HEK293 (cell line): ENCODE data around the gene RMC1.

ENCODE experiments used
- CTCF ChIA-PET: fragments of 350-600 bp; formaldehyde crosslinking; extraction: SDS; loops from one replicate; lab custom pipeline; 2021; ENCODE audit warnings: antibody characterized with exemption; lab: Yijun Ruan, JAX
- POLR2A ChIA-PET: fragments of 300-600 bp; formaldehyde crosslinking; extraction: SDS; loops from one replicate; lab custom pipeline; 2020; ENCODE audit warnings: antibody characterized with exemption, inconsistent platforms; lab: Yijun Ruan, JAX
- H3K27ac ChIP-seq: fragments of 200-500 bp; sonication (Bioruptor generic); 2 replicates; pipeline ENCODE4 v1.5.1; 2014; ENCODE audit warnings: low read depth, low read length, control low read depth, inconsistent platforms; ENCODE audit errors: extremely low read depth
- H3K36me3 ChIP-seq, 2 experiments: fragments of 200-500 bp in 1 of 2; sonication (Bioruptor generic) in 1 of 2; 1 replicate in 1 of 2; 2 replicates in 1 of 2; pipeline ENCODE4 v1.5.1; 2014 to 2017; ENCODE audit warnings: inconsistent platforms in 2 of 2, low read length in 2 of 2; ENCODE audit not compliant: control insufficient read depth in 2 of 2, insufficient read depth in 1 of 2
- H3K4me1 ChIP-seq: fragments of 200-500 bp; sonication (Bioruptor generic); 2 replicates; pipeline ENCODE4 v1.5.1; 2014; ENCODE audit warnings: mild to moderate bottlenecking, low read length, inconsistent platforms; ENCODE audit not compliant: control insufficient read depth, insufficient read depth
- H3K4me3 ChIP-seq: 2 replicates; pipeline ENCODE4 v1.5.1; 2011; ENCODE audit warnings: low read depth, mild to moderate bottlenecking, control low read depth, low read length, moderate library complexity
- H3K9me3 ChIP-seq: fragments of 200-500 bp; sonication (Bioruptor generic); 2 replicates; pipeline ENCODE4 v1.5.1; 2014; ENCODE audit warnings: low read depth, low read length, inconsistent platforms; ENCODE audit not compliant: control insufficient read depth, insufficient read depth
- ATF2 ChIP-seq: fragments of 450-650 bp; formaldehyde crosslinking; IDR thresholded peaks from 2 replicates; pipeline ENCODE4 v1.5.1; 2016; ENCODE audit warnings: missing biosample characterization, missing genetic modification characterization, low read depth
- INSM2 ChIP-seq: fragments of 450-650 bp; formaldehyde crosslinking; IDR thresholded peaks from 2 replicates; pipeline ENCODE4 v1.5.1; 2016; ENCODE audit warnings: missing biosample characterization, missing genetic modification characterization
- KLF16 ChIP-seq: fragments of 450-650 bp; formaldehyde crosslinking; IDR thresholded peaks from 2 replicates; pipeline ENCODE4 v1.5.1; 2017; ENCODE audit warnings: missing biosample characterization, missing genetic modification characterization
- KLF17 ChIP-seq: fragments of 450-650 bp; formaldehyde crosslinking; IDR thresholded peaks from 2 replicates; pipeline ENCODE4 v1.5.1; 2016; ENCODE audit warnings: missing biosample characterization, missing genetic modification characterization
- PRDM1 ChIP-seq: fragments of 450-650 bp; formaldehyde crosslinking; IDR thresholded peaks from 2 replicates; pipeline ENCODE4; 2016; ENCODE audit warnings: missing biosample characterization, missing genetic modification characterization
- PRDM10 ChIP-seq: fragments of 450-650 bp; formaldehyde crosslinking; IDR thresholded peaks from 2 replicates; pipeline ENCODE4 v1.5.1; 2016; ENCODE audit warnings: missing biosample characterization, missing genetic modification characterization
- PRDM6 ChIP-seq: fragments of 450-650 bp; formaldehyde crosslinking; IDR thresholded peaks from 2 replicates; pipeline ENCODE4 v1.5.1; 2017; ENCODE audit warnings: missing biosample characterization, missing genetic modification characterization
- SCRT2 ChIP-seq: fragments of 450-650 bp; formaldehyde crosslinking; IDR thresholded peaks from 2 replicates; pipeline ENCODE4 v1.5.1; 2016; ENCODE audit warnings: missing biosample characterization, missing genetic modification characterization
- WT1 ChIP-seq: fragments of 450-650 bp; formaldehyde crosslinking; IDR thresholded peaks from 2 replicates; pipeline ENCODE4 v1.5.1; 2016; ENCODE audit warnings: missing biosample characterization, missing genetic modification characterization
- YY1 ChIP-seq: fragments of 450-650 bp; formaldehyde crosslinking; IDR thresholded peaks from 2 replicates; pipeline ENCODE4 v1.5.1; 2018; ENCODE audit warnings: missing biosample characterization, missing genetic modification characterization
- ZBTB1 ChIP-seq: fragments of 450-650 bp; formaldehyde crosslinking; IDR thresholded peaks from 2 replicates; pipeline ENCODE4 v1.5.1; 2016; ENCODE audit warnings: missing biosample characterization, missing genetic modification characterization
- ZBTB44 ChIP-seq: fragments of 450-650 bp; IDR thresholded peaks from 2 replicates; pipeline ENCODE4 v1.5.1; 2018; ENCODE audit warnings: missing biosample characterization, mild to moderate bottlenecking, missing genetic modification characterization
- ZNF26 ChIP-seq: fragments of 450-650 bp; formaldehyde crosslinking; IDR thresholded peaks from 2 replicates; pipeline ENCODE4 v1.5.1; 2016; ENCODE audit warnings: missing biosample characterization, missing genetic modification characterization
- ZNF394 ChIP-seq: fragments of 450-650 bp; formaldehyde crosslinking; IDR thresholded peaks from 2 replicates; pipeline ENCODE4 v1.5.1; 2016; ENCODE audit warnings: missing biosample characterization, missing genetic modification characterization, mild to moderate bottlenecking, moderate library complexity, borderline replicate concordance
- ZNF398 ChIP-seq: fragments of 450-650 bp; formaldehyde crosslinking; IDR thresholded peaks from 2 replicates; pipeline ENCODE4 v1.5.1; 2017; ENCODE audit warnings: missing biosample characterization, missing genetic modification characterization
- ZNF510 ChIP-seq: fragments of 450-650 bp; formaldehyde crosslinking; IDR thresholded peaks from 2 replicates; pipeline ENCODE4 v1.5.1; 2018; ENCODE audit warnings: mild to moderate bottlenecking, missing genetic modification characterization, missing biosample characterization; ENCODE audit not compliant: insufficient replicate concordance
- ZNF521 ChIP-seq: fragments of 450-650 bp; formaldehyde crosslinking; IDR thresholded peaks from 2 replicates; pipeline ENCODE4 v1.5.1; 2017; ENCODE audit warnings: missing biosample characterization, mild to moderate bottlenecking, missing genetic modification characterization
- ZNF677 ChIP-seq: fragments of 450-650 bp; IDR thresholded peaks from 2 replicates; pipeline ENCODE4 v1.5.0; 2018; ENCODE audit warnings: missing biosample characterization, mild to moderate bottlenecking, missing genetic modification characterization, moderate library complexity
- ZNF830 ChIP-seq: fragments of 450-650 bp; IDR thresholded peaks from 2 replicates; pipeline ENCODE4 v1.5.0; 2018; ENCODE audit warnings: missing biosample characterization, missing genetic modification characterization, low read depth, mild to moderate bottlenecking, moderate library complexity

RMC1 gene

GRCh38 chr18:23453680-23454058, 49.6 kb upstream of the RMC1 start (continued):
- TF ChIP-seq ZNF398 (tag by site-specific recombination) (no peak), ZNF677 (tag by site-specific recombination) (no peak), ZBTB44 (tag by site-specific recombination) (no peak), KLF16 (tag by site-specific recombination) (no peak), KLF17 (tag by site-specific recombination) (peak; percentile 71), SCRT2 (tag by site-specific recombination) (no peak), ZNF521 (tag by site-specific recombination) (no peak), PRDM10 (tag by site-specific recombination) (peak; percentile 91), WT1 (tag by site-specific recombination) (peak; percentile 65), YY1 (tag by site-specific recombination) (no peak), ZBTB1 (tag by site-specific recombination) (no peak), ZNF26 (tag by site-specific recombination) (no peak), ZNF394 (no peak), ZNF830 (tag by site-specific recombination) (no peak), PRDM6 (tag by site-specific recombination) (0 out of 2 replicates have a peak, but pooled peaks have one; percentile 34)

- Histone ChIP-seq H3K4me3 (no peak overlapping the region), H3K36me3 (peaks cover 0 to 20% of the 10 kb centered on the region in 2 experiments; a peak in 2 of 3 replicates), H3K4me1 (peaks cover 4% of the 10 kb centered on the region; the same call in 1 of the 2 replicates), H3K27ac (no peak overlapping the region), H3K9me3 (no peaks in the 10 kb centered on the region)
- POLR2A ChIA-PET, result no interaction called here
- CTCF ChIA-PET, result no interaction called here
- TF ChIP-seq PRDM1 (tag by site-specific recombination) (no peak), INSM2 (tag by site-specific recombination) (no peak), ZNF510 (tag by site-specific recombination) (no peak), ATF2 (tag by site-specific recombination) (peak; percentile 84)
Measured at GRCh38 chr18:23456835-23457234, 46.5 kb upstream of the RMC1 start.
